HG03139 (cell line): ENCODE measurements around the gene AGPAT3.

Experiments
- ATAC-seq: cut with Tn5 transposase; IDR thresholded peaks from one replicate; pipeline ENCODE4 v1.9.1; 2021; ENCODE audit not compliant: unreplicated experiment

The AGPAT3 gene

GRCh38 chr21:43905726-43906455 lies 40.9 kb downstream of the AGPAT3 start:
- ATAC-seq = no peak

GRCh38 chr21:43906585-43907370 lies 41.8 kb downstream of the AGPAT3 start:
- no peak for ATAC-seq

GRCh38 chr21:43907751-43908150 lies 42.7 kb downstream of the AGPAT3 start:
- no peak for ATAC-seq

GRCh38 chr21:43908167-43908566 lies 43.1 kb downstream of the AGPAT3 start:
- no peak for ATAC-seq

GRCh38 chr21:43909741-43910400 lies 44.8 kb downstream of the AGPAT3 start:
- no peak for ATAC-seq

- no peak for ATAC-seq
Measured at GRCh38 chr21:43910460-43910859, 45.4 kb downstream of the AGPAT3 start.

- no peak for ATAC-seq
Measured at GRCh38 chr21:43911015-43911934, 46.3 kb downstream of the AGPAT3 start.

- ATAC-seq = no peak
Measured at GRCh38 chr21:43911935-43912487, 47.0 kb downstream of the AGPAT3 start.

GRCh38 chr21:43912500-43912899 lies 47.5 kb downstream of the AGPAT3 start:
- ATAC-seq = no peak

GRCh38 chr21:43912910-43913309 lies 47.9 kb downstream of the AGPAT3 start:
- no peak for ATAC-seq

GRCh38 chr21:43913928-43914327 lies 48.9 kb downstream of the AGPAT3 start:
- no peak for ATAC-seq

GRCh38 chr21:43916076-43916475 lies 51.1 kb downstream of the AGPAT3 start:
- ATAC-seq = no peak

GRCh38 chr21:43916691-43917514 lies 51.9 kb downstream of the AGPAT3 start:
- no peak for ATAC-seq

- no peak for ATAC-seq
Measured at GRCh38 chr21:43917515-43918384, 52.7 kb downstream of the AGPAT3 start.

- no peak for ATAC-seq
Measured at GRCh38 chr21:43918385-43918947, 53.4 kb downstream of the AGPAT3 start.

- no peak for ATAC-seq
Measured at GRCh38 chr21:43919283-43919682, 54.3 kb downstream of the AGPAT3 start.

GRCh38 chr21:43919871-43920801 lies 55.1 kb downstream of the AGPAT3 start:
- no peak for ATAC-seq
